Activated naive CD8-positive, alpha-beta T cell treated with anti-CD3 and anti-CD28 coated beads, Interleukin-2, amount 10 ng/mL, durations not matched to agents 7 days and 5 days (primary cell): Measurements from ENCODE around the gene POLN. TPM values are rescaled to one million over a fixed set of nuclear protein-coding genes. Genes with fewer than 3 reads are reported as not detected.
A peak's percentile ranks its signal among the peaks of the same experiment; 100 is the strongest.

Experiments used
- ATAC-seq: fragments of 150-1000 bp; cut with Tn5 transposase; one replicate; pipeline ENCODE4 v1.10.0; 2021; ENCODE audit warnings: low read depth, moderate library complexity
- POLR2A ChIA-PET: fragments of 350-600 bp; sonication (Branson Sonifier 250); formaldehyde crosslinking; loops from one replicate; lab custom pipeline; 2021; ENCODE audit warnings: antibody characterized with exemption; lab: Charles Lee
- DNase-seq: peaks from one replicate; pipeline ENCODE4 v3.0.0; 2021
- H3K27ac Mint-ChIP-seq: one replicate; pipeline ENCODE4 v1.8.0; 2022; ENCODE audit warnings: mild to moderate bottlenecking, mixed read lengths
- H3K27me3 Mint-ChIP-seq: one replicate; pipeline ENCODE4 v1.8.0; 2022; ENCODE audit warnings: mild to moderate bottlenecking, moderate library complexity, mixed read lengths
- H3K36me3 Mint-ChIP-seq: one replicate; pipeline ENCODE4 v1.8.0; 2021; ENCODE audit warnings: mild to moderate bottlenecking, mixed read lengths
- H3K4me1 Mint-ChIP-seq: one replicate; pipeline ENCODE4 v1.8.0; 2021; ENCODE audit warnings: mixed read lengths
- H3K4me3 Mint-ChIP-seq: one replicate; pipeline ENCODE4 v1.8.0; 2022; ENCODE audit warnings: mild to moderate bottlenecking, moderate library complexity, mixed read lengths
- H3K9me3 Mint-ChIP-seq: one replicate; pipeline ENCODE4 v1.8.0; 2021; ENCODE audit warnings: mixed read lengths
- total RNA-seq, 2 experiments: library from RNA; stranded (reverse); gene quantifications; one replicate each; pipeline ENCODE4 v1.2.3, GENCODE V29; 2021

Gene POLN
- total RNA-seq: 1 to 10 TPM; 2.4 to 3.2 TPM

DNA sequence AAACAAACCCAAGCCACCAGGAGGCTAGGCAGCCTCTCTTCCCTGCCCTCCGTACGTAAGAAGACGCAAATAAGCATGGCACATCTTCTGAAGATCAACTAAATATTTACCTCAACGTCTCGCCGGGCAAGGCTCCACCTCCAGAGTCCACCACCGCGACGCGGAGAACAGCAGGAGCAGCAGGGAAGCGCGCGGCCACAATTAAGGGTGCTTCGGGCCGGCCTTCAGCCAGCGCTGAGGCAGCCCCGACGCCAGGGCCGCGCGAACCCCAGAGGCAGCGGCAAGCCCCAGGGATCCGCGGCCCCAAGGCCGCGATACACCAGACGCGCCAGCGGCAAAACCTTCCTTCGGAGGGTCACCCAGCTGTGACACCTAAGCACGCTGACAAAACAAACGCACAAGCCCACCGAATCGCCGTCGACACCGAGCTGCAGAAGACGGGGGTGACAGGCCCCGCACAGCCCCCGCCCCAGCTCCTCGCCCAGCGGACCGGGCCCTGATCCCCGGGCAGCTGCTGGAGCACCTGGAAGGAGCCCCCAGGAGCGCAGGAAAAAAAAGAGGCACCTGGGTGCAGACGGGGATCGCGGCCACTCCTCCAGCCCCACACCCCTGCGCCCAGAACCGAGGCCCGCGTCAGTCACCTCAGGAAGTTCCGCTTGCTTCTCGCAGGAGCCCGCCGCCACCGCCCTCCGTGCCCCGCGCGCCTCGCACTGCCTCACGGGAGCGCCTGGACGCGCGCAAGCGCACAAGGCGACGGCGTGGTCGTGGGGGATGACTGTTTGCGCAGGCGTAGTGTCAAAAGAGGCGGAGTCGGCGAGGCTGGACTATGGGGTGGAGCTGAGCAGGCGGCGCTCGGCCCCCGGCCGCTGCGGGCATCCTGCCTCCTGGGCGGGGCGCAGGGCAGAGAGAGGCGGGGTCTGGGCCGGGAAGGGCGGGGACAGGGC is at the start of gene POLN, which contains the start of gene HAUS3:
Gene POLN, minus strand, starts transcription at position 712 of the 944 bp plus-strand sequence. CDS start 12,890 bp downstream, outside the sequence.
Gene HAUS3, minus strand, starts transcription at position 712 of the 944 bp plus-strand sequence. CDS start 1,175 bp downstream, outside the sequence.
- Mint-ChIP-seq H3K27me3 (peaks cover 4% of the 10 kb centered on the region), H3K27ac (peak within 1 kb of the TSS; percentile 89), H3K9me3 (no peaks in the 10 kb centered on the region), H3K4me3 (peak within 1 kb of the TSS; percentile 92), H3K36me3 (peaks cover 20% of the 10 kb centered on the region), H3K4me1 (peaks cover 50% of the 10 kb centered on the region)
- POLR2A ChIA-PET: interaction anchor here (0.6 to 2.3 kb wide), 18 partner anchors 9 to 637 kb away, joined by 3 to 15 read pairs (median 4); partner anchors contain the start of genes MXD4 and RNF4
- peak; percentile 99 for DNase-seq
- ATAC-seq: peak; percentile 93

DNA sequence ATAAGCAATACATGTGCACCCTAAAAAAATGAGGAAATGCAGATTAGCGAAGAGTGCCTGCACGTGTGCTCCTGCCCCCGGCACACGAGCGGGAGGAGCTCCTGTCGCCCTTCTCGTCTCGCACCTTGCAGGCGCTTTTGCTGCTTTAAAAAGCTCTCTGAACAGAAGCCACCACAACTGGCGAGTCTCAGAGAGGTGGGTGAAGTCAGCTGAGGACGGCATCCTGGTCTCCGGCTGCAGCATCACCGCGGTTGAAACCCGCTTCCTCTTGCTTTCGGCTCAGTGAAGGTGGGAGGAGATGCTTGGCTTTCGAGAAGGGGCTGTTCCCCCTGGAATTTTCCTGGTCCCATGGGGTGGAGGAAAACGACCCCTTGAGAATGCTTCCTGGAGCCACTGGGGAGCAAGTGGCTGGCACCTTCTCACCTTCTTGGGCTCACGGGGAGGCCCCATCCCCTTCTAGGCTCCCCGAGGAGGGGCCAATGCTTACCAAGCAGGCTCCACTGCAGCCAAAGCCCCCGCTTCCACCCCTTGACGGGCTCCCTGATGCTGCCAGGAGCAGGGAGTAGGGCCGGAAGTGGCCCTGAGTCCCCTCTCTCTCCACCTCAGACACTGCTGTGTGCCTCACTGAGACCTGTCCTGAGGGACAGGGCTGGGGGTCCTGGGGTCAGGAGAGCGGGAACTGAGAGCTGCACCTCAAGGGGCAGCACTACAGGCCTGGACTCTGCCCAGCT is 49.2 kb upstream of the POLN start:
- Mint-ChIP-seq H3K4me3 (peak overlapping the region; percentile 77), H3K36me3 (peaks cover 6% of the 10 kb centered on the region), H3K4me1 (peaks cover 25% of the 10 kb centered on the region), H3K27ac (peak overlapping the region; percentile 84), H3K9me3 (no peaks in the 10 kb centered on the region), H3K27me3 (no peaks in the 10 kb centered on the region)
- POLR2A ChIA-PET: interaction anchor here (0.6 to 1.9 kb wide), 7 partner anchors 9 to 242 kb away, joined by 3 to 13 read pairs (median 6); partner anchors contain the start of genes HAUS3, MXD4 and POLN
- peak; percentile 74 for DNase-seq
- peak; percentile 95 for ATAC-seq

- Mint-ChIP-seq H3K9me3 (no peaks in the 10 kb centered on the region), H3K36me3 (peaks cover 4% of the 10 kb centered on the region), H3K4me3 (peak overlapping the region; percentile 77), H3K27me3 (no peaks in the 10 kb centered on the region), H3K27ac (peak overlapping the region; percentile 84), H3K4me1 (peaks cover 24% of the 10 kb centered on the region)
- POLR2A ChIA-PET: interaction anchor here (1.3 to 1.9 kb wide), 6 partner anchors 9 to 122 kb away, joined by 3 to 13 read pairs (median 8); partner anchors contain the start of genes HAUS3, MXD4 and POLN
- no peak for ATAC-seq
- DNase-seq: peak; percentile 37
Measured at GRCh38 chr4:2290488-2290887, 48.6 kb upstream of the POLN start.

GRCh38 chr4:2289955-2290333 is 48.0 kb upstream of the POLN start:
- Mint-ChIP-seq H3K27me3 (no peaks in the 10 kb centered on the region), H3K36me3 (peaks cover 3% of the 10 kb centered on the region), H3K9me3 (no peaks in the 10 kb centered on the region), H3K4me3 (no peak overlapping the region), H3K27ac (peak overlapping the region; percentile 63), H3K4me1 (peaks cover 22% of the 10 kb centered on the region)
- ATAC-seq: no peak
- POLR2A ChIA-PET: interaction anchor here (1.3 to 1.9 kb wide), 5 partner anchors 25 to 123 kb away, joined by 3 to 13 read pairs (median 6); partner anchors contain the start of genes HAUS3, MXD4 and POLN
- peak; percentile 26 for DNase-seq

GRCh38 chr4:2289311-2289954 is 47.5 kb upstream of the POLN start:
- peaks cover 19% of the 10 kb centered on the region for H3K4me1 Mint-ChIP-seq
- ATAC-seq: no peak
- DNase-seq: peak; percentile 29
- H3K9me3 Mint-ChIP-seq: no peaks in the 10 kb centered on the region
- H3K36me3 Mint-ChIP-seq: peaks cover 3% of the 10 kb centered on the region
- H3K27me3 Mint-ChIP-seq: no peaks in the 10 kb centered on the region
- POLR2A ChIA-PET: interaction anchor here (1.3 to 1.9 kb wide), 2 partner anchors 27 to 32 kb away, joined by 3 to 12 read pairs; partner anchors contain the start of gene MXD4
- H3K4me3 Mint-ChIP-seq: no peak overlapping the region
- no peak overlapping the region for H3K27ac Mint-ChIP-seq

GRCh38 chr4:2288051-2288541 is 46.2 kb upstream of the POLN start:
- H3K4me1 Mint-ChIP-seq: peaks cover 16% of the 10 kb centered on the region
- no peaks in the 10 kb centered on the region for H3K27me3 Mint-ChIP-seq
- H3K36me3 Mint-ChIP-seq: no peaks in the 10 kb centered on the region
- H3K27ac Mint-ChIP-seq: no peak overlapping the region
- POLR2A ChIA-PET: interaction anchor here (0.6 kb wide), 1 partner anchor 326 kb away, joined by 3 read pairs; no protein-coding TSS in a partner anchor
- peaks cover 3% of the 10 kb centered on the region for H3K9me3 Mint-ChIP-seq
- H3K4me3 Mint-ChIP-seq: no peak overlapping the region
- DNase-seq (no peak), ATAC-seq (no peak)

DNA sequence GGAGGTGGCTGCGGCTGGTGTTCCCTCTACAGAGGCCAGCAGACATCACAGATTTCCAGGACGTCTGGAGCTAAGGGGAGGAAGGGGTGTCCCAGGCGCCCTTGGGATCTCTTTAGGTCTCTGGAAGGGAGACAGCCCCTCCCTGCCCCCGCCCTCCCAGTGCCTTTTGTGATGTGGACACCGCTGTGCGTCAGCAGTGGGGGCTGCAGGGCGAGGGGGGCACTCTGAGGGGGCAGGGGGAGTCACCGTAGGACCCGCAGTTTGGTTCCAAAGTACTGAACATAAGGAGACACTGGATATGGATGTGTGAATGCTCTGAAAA is 45.6 kb upstream of the POLN start:
- H3K27ac Mint-ChIP-seq: no peak overlapping the region
- ATAC-seq (no peak), DNase-seq (no peak)
- no peak overlapping the region for H3K4me3 Mint-ChIP-seq
- peaks cover 3% of the 10 kb centered on the region for H3K9me3 Mint-ChIP-seq
- H3K27me3 Mint-ChIP-seq: no peaks in the 10 kb centered on the region
- H3K36me3 Mint-ChIP-seq: no peaks in the 10 kb centered on the region
- peaks cover 17% of the 10 kb centered on the region for H3K4me1 Mint-ChIP-seq
- POLR2A ChIA-PET: interaction anchor here (0.6 kb wide), 1 partner anchor 326 kb away, joined by 3 read pairs; no protein-coding TSS in a partner anchor

GRCh38 chr4:2286904-2287593 is 45.1 kb upstream of the POLN start:
- DNase-seq (no peak), ATAC-seq (no peak)
- no peaks in the 10 kb centered on the region for H3K36me3 Mint-ChIP-seq
- no peak overlapping the region for H3K4me3 Mint-ChIP-seq
- H3K27me3 Mint-ChIP-seq: no peaks in the 10 kb centered on the region
- peaks cover 22% of the 10 kb centered on the region for H3K4me1 Mint-ChIP-seq
- peaks cover 3% of the 10 kb centered on the region for H3K9me3 Mint-ChIP-seq
- H3K27ac Mint-ChIP-seq: no peak overlapping the region
- POLR2A ChIA-PET: interaction anchor here (0.8 kb wide), 1 partner anchor 25 kb away, joined by 3 read pairs; the partner anchor contains the start of gene MXD4

DNA sequence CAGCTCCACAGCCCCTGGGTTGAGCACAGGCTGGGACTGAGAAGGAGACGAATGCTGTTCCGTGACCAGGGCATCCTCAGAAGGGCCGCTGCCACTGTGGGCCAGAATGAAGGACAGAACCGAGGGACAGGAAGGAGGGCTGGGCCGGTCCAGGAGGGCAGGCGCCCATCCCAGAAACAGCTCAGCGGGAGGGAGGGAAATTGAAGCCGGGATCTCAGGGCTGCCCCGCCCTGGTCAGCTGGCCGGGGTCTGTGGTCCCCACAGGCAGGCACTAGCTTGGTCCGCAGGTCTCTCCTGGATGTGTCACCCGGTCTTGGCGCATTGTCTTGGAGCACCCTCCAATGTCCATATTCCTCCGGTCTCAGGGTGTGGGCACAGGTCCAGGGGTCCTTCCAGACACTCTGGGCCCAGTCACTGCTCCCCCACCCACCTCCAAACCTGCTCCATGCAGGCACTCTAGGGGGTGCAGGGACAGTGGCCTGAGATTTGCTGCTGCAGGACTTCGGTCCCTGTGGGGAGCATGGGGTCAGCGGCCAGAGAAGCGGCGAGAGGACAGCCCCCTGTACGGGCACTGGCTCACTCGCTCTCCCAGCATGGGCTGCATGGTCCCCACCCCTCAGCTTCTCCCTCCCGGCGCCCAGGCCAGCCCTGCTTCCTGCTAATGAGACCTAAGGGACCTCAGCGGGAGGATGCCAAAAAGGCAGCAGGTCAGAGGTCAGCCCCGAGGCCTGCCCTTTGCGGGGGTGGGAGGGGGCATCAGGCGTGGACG is 43.9 kb upstream of the POLN start:
- DNase-seq (no peak), ATAC-seq (no peak)
- Mint-ChIP-seq H3K4me3 (no peak overlapping the region), H3K27ac (no peak overlapping the region), H3K27me3 (no peaks in the 10 kb centered on the region), H3K36me3 (no peaks in the 10 kb centered on the region), H3K4me1 (peaks cover 25% of the 10 kb centered on the region), H3K9me3 (peaks cover 3% of the 10 kb centered on the region)
- POLR2A ChIA-PET: interaction anchor here (1.4 kb wide), 1 partner anchor 24 kb away, joined by 6 read pairs; the partner anchor contains the start of gene MXD4

GRCh38 chr4:2284934-2285612 is 43.2 kb upstream of the POLN start:
- Mint-ChIP-seq H3K9me3 (peaks cover 3% of the 10 kb centered on the region), H3K36me3 (no peaks in the 10 kb centered on the region), H3K27ac (no peak overlapping the region)

More at GRCh38 chr4:2284934-2285612, 43.2 kb upstream of the POLN start:
- peaks cover 24% of the 10 kb centered on the region for H3K4me1 Mint-ChIP-seq
- H3K4me3 Mint-ChIP-seq: no peak overlapping the region
- ATAC-seq (no peak), DNase-seq (peak; percentile 29)
- POLR2A ChIA-PET: interaction anchor here (1.4 kb wide), 1 partner anchor 23 kb away, joined by 6 read pairs; the partner anchor contains the start of gene MXD4
- H3K27me3 Mint-ChIP-seq: no peaks in the 10 kb centered on the region
